ENCODE results near the gene CIAPIN1.

The CIAPIN1 gene

GRCh38 chr16:57476546-57477410, 29.6 kb upstream of the CIAPIN1 start:
- peak; percentile 29 for DNase-seq (ENCODE audit: low spot score)

GRCh38 chr16:57475711-57476339, 28.6 kb upstream of the CIAPIN1 start:
- DNase-seq (ENCODE audit: low spot score), result peak; percentile 82

GRCh38 chr16:57474671-57475661, 27.8 kb upstream of the CIAPIN1 start:
- DNase-seq (ENCODE audit: low spot score), result no peak

DNA sequence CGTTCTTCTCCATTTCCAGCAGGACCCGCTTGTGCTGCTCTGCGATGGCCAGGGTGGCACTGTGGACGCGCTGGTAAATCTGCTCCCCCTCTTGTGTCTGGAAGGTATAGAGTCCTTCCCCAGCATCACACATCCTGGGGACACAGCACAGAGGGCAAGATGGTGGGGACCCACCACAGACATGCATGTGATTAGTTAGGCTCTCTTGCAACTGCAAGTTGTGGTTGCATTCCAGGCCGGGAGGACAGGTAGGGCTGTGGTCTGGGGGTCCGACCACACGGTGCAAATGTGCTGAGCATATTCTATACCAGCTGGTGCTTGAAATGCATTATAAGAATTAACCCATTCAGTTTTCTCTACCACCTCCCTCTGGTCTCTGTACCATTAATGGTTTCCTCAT, 26.7 kb upstream of the CIAPIN1 start:
- no peak for DNase-seq (ENCODE audit: low spot score)

DNA sequence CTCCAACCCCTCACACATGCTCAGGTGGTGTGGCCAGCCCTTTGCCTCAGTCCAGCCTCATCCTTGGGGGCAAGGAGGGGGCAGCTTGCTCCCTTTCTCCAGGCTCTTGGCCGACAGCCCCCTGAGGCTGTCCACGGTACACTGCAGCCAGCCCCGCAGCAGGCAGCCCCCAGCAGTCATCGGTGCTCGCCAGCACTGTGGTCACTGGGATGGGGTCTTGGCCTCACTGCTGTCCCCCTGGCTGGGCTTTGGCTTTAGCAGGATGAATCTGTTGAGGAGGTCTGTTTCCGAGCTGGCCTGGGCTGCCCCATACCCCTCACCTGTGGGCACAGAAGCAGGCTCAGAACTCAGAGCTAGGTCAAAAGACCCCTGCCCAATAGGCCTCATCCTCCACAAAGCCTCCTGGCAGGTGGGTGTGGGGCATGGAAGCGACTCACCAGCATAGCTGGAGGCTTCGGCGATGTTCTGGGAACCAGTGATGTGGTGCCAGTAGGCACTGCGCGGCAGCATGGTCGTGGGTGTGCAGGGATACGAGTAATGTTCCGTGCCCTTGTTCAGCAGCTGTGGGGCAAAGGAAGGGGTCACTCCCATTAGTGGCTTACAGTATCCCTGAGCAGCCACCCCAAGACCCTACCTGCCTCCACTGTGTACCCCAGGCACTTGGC, 26.1 kb upstream of the CIAPIN1 start:
- no peak for DNase-seq (ENCODE audit: low spot score)

DNA sequence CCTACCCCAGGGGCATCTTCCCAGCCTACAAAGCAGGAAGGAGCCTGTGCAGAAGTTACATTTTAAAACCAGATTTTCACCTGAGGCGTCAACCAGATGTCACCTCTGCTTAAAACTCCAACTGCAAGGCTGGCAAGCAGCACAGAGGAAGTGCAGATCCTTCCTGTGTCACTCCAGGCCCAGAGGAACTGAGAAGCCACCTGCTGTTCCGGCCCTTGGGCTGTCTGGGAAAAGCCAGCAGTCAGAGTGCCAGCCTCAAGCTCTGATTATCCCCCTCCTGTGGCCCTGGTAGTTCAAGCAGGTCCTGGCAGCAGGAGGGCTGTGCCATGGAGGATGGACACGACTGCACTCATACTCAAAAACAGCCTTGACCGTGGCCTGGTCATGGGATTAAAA, 25.5 kb upstream of the CIAPIN1 start:
- DNase-seq (ENCODE audit: low spot score), result no peak

DNA sequence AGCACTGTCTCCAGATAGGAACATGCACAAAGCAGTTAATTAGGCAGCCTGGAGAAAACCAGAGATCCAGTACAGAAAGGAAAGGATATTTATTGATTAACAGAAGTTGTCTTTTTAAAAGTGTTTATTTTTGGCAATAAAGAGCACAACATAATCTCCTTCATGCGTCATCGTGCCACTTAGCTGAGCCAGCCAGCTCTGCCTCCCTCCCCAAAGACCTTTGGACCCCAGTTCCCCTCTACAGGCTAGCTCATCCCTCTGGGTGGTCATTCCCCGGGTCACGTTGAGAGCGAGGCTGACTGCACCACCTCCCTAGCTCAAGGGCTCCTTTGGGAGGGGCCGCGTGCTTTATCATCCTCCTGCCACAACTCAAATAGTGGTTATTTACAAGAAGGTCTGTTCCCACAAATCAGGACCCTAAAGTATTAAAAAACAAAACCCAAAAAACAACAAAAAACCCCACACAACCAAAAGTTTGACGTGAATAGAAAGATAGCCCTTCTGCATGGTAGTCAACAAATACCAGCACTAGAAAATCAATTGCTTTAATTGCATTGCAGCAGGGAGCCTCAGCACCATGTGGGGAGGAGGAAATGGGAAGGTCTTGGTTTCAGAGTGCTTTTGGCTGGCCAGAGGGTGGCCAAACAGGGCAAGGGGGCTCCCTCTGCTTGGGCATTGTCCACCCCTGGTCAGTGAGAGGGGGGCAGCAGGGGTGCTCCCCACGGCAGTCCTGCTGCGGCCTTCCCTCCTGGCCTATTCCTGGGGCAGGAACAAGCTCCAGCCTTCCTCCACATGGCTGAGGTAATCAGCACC, 24.9 kb upstream of the CIAPIN1 start:
- DNase-seq (ENCODE audit: low spot score), result no peak

DNA sequence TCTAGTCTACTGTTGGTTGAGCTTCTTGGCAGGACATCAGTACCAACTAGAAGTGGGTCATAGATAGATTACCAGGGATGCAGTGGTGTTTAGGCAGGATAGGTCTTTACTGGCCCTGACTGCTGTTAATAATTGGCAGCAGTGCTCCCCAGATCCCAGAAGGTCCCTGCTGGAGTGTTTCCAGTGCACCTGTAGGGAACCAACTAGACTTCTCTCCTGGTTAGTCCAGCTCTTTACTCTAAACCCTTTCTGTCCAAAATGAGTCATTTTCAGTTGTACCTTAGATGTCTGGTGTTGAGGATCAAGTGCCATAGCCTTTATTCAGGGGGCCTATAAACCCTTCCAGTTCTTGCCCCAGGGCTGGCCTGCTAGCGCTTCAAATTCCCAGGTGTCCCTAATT, 24.0 kb upstream of the CIAPIN1 start:
- no peak for DNase-seq (ENCODE audit: low spot score)

- no peak for DNase-seq (ENCODE audit: low spot score)
Observed at GRCh38 chr16:57470711-57471110, 23.5 kb upstream of the CIAPIN1 start.

- no peak for DNase-seq (ENCODE audit: low spot score)
Observed at GRCh38 chr16:57469917-57470470, 22.8 kb upstream of the CIAPIN1 start.

- DNase-seq (ENCODE audit: low spot score), result no peak
Observed at GRCh38 chr16:57469046-57469445, 21.9 kb upstream of the CIAPIN1 start.

GRCh38 chr16:57468346-57468745, 21.2 kb upstream of the CIAPIN1 start:
- no peak for DNase-seq (ENCODE audit: low spot score)

GRCh38 chr16:57464523-57464922, 17.3 kb upstream of the CIAPIN1 start:
- no peak for DNase-seq (ENCODE audit: low spot score)

DNA sequence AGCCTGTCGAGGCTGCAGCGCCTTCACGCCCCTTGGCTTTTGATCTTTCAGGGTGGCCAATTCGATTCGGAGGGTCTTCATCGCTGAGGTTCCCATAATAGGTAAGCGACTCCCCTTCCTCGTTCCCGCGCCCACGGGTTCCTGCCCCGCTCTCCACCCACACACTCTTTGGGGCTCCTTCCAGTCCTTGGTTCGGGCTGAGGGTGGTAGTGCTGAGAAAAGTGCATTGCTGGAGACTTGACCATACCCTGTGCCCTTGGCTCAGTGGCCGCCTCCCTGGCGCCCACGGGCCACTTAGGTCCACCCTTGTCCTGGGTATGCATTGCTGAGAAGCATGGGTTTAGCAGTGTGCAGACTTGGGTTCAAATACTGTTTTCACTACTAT, 15.8 kb upstream of the CIAPIN1 start:
- DNase-seq (ENCODE audit: low spot score), result no peak

DNA sequence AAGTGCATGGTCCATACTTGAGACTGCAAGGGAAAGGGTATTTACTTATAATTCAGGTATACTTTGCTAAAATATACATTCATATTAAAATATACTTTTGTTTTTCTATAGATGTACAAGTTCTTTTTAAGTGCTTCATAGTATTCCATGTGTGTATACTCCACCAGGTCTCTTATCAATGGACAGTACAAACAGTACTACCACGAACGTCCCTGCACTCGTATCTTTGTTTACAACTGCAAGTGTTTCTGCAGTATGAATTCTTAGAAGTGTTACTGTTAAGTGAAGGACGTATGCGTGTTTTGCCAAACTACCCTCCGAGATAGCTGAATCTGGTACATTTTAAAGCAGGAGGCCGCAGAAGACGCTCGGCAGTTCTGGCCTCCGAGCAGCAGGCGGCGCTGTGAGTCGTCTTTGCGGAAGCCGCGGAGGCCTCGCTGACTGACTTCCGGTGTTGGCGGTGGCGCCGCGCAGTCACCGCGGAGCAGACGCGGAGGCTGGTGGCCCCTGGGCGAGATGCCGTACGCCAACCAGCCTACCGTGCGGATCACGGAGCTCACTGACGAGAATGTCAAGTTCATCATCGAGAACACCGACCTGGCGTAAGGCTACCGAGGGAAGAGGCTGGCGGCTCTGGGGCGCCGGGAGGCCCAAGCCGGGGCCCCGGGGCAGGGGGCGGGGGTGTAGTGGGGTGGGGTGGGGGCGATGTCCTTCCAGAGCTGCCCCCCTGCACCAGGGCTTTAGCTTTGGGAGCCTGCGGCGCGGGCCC, 15.2 kb upstream of the CIAPIN1 start, which contains the start of gene POLR2C:
POLR2C (plus strand) TSS at position 471 of the 769 bp plus-strand sequence; CDS start at position 517, 46 bp downstream.
- DNase-seq (ENCODE audit: low spot score), result peak; percentile 93

DNA sequence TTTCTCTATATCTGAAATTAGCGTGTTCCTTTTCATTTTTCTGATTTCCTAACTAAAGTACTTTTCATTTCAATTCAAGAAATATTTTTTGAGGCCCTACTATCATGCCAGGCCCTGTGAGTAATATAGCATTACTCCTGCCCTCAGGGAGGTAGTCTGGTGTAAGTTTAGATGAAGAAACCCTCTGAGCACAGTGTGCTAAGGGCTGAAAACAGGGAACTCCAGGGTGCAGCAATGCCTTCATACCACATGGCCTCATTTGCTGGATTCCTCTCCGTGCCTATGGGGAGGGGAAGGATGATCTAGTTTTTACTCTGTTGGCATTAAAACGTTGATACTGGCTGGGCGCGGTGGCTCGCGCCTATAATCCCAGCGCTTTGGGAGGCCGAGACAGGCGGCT, 4.8 kb upstream of the CIAPIN1 start:
- DNase-seq (ENCODE audit: low spot score), result no peak

DNA sequence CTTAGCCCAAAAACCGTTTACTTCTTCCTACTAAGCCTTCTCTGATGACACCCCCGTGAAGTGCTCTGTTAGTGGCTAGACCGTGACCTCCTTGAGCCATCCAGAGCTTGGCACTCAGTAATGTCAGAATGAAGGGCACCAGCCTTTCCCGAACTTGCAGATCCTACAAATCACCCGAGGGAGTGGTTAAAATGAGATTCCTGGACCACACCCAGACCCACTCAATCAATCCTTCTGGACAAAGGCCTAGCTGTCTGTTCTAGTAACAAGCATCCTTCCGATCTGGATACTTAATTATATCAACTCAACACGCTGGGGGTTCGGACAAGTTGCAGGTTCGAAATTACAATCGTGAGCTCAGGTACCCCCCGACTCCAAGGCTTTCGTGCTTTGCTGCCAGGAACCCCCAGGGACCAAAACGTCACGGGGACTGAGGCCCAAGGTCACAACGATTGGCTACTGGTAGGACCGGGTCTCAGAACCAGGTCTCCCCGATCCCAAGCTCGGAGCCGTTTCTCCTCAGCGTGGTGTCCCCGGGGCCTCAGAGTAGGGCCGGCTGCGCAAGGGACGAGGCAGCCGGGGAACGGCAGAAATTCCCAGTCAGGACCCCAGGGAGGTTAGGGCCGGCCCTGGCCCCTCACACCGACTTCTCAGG, 527 bp downstream of the CIAPIN1 start:
- peak; percentile 76 for DNase-seq (ENCODE audit: low spot score)

DNA sequence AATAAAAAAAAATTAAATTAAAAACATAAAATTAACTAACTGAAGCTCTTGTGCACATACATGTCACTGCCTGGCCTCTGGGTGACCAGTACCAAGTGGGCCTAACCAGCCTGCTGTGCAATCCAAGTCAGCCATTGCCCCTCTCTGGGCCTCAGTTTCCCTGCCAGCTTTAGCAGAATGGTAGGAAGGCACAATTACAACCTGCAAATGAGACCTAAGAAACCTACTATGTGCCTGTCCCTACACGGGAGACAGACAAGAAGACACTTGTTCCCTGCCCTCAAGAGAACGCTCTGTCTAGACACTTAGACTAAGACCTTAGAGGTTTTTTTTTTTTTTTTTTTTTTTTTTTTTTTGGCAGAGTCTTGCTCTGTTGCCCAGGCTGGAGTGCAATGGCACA, 1.7 kb downstream of the CIAPIN1 start:
- DNase-seq (ENCODE audit: low spot score), result no peak

- no peak for DNase-seq (ENCODE audit: low spot score)
Observed at GRCh38 chr16:57444711-57445110, 2.5 kb downstream of the CIAPIN1 start.

All from NAMALWA (cell line).